ENCODE data around the gene IFNG. TPM values are rescaled to one million over a fixed set of nuclear protein-coding genes. Genes with fewer than 3 reads are reported as not detected.

IFNG gene
- polyA plus RNA-seq, 2 donors: not detected

DNA sequence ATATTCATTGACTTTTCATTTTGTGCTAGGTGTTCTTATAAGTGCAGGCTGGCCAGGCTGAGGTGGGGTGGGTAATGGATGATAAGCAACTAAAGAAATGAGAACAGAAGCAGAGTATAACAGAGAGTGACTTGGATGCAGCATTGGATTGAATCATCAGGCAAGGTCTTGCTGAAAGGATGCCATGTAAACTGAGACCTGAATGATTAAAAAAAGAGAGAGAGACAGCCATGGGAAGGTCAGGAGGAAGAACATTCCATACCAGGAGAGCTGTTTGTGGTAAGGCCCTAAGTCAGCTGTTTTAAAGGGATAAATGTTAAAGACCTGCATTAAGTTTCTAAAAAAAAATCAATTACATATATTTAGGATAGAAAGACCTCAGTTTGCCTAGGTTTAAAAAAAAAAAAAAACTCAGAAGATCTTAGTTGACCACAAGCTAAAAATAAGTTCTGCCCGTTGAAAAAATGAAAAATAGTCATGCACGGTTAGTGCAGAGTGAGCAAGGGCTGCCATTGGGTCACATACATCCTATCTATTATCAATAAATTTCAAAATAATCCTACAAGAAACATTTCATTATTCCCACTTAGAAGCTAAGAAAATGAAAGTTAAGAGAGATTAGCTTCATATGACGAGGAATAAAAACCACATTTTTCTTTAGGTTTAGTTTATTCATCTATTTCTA is 37.2 kb downstream of the IFNG start:
- no peaks in the 10 kb centered on the region for H3K4me1 ChIP-seq (ENCODE audit: control insufficient read depth in 2 of 2, insufficient read depth in 2 of 2, low read length in 1 of 2)
- H3K27ac ChIP-seq (ENCODE audit: low read depth in 2 of 2, low read length in 1 of 2): no peak overlapping the region
- no peaks in the 10 kb centered on the region for H3K36me3 ChIP-seq (ENCODE audit: control insufficient read depth in 2 of 2, insufficient read depth in 2 of 2, low read length in 1 of 2)
- H3K4me3 ChIP-seq (ENCODE audit: low read depth in 1 of 2, low read length in 2 of 2): no peak overlapping the region
- H3K9me3 ChIP-seq (ENCODE audit: control insufficient read depth in 2 of 2, insufficient read depth in 1 of 2, low read depth in 1 of 2, low read length in 1 of 2): no peaks in the 10 kb centered on the region
- no peaks in the 10 kb centered on the region for H3K27me3 ChIP-seq (ENCODE audit: control insufficient read depth in 1 of 2, insufficient read depth in 2 of 2, low read length in 2 of 2)
- 56 to 65% methylated on average over 3 of the region's 3 CpGs for WGBS, 2 donors

DNA sequence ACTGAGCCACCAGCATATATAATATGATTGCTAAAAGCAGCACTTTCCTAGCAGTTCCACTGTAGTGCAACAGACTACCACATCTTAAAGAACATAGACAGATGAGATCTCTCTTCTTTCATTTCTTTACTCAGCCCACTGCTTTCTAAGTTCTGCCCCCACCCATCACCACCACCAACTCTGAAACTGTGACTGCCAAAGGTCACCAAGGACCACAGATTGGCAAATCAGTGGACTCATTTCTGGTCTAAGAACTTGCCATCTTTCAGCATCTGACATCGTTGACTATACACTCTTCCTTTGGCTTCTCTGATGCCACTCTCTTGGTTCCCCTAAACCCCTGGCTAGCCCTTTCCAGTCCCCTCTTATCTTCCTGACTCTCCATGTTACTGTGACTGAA is 38.4 kb downstream of the IFNG start:
- no peaks in the 10 kb centered on the region for H3K9me3 ChIP-seq (ENCODE audit: control insufficient read depth in 2 of 2, insufficient read depth in 1 of 2, low read depth in 1 of 2, low read length in 1 of 2)
- H3K27ac ChIP-seq (ENCODE audit: low read depth in 2 of 2, low read length in 1 of 2): no peak overlapping the region
- no peaks in the 10 kb centered on the region for H3K36me3 ChIP-seq (ENCODE audit: control insufficient read depth in 2 of 2, insufficient read depth in 2 of 2, low read length in 1 of 2)
- WGBS, 2 donors: 68 to 86% methylated on average over 1 of the region's 1 CpG
- H3K4me1 ChIP-seq (ENCODE audit: control insufficient read depth in 2 of 2, insufficient read depth in 2 of 2, low read length in 1 of 2): no peaks in the 10 kb centered on the region
- no peaks in the 10 kb centered on the region for H3K27me3 ChIP-seq (ENCODE audit: control insufficient read depth in 1 of 2, insufficient read depth in 2 of 2, low read length in 2 of 2)
- no peak overlapping the region for H3K4me3 ChIP-seq (ENCODE audit: low read depth in 1 of 2, low read length in 2 of 2)

DNA sequence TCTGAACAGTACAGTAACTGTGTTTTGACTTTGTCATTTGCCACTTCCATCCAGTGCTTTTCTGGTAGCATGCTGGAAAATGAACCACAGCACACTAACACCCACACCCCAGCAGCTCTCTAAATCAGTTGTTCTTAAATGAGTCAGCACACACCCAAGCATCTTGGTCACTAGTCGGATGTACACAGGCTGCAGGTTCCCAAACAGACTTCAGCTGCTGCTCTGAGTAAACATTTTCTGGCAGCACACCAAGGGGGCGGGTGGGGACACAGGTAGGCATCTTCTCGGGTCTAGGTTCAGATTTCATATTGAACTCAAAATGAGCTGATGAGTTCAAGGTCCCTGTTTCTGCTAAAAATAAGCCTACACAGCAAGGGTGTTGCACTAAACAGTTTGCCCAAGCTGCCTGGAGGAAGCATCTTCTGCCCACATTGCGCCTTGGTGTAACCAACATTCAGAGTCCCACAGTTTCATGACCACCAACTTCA is 39.8 kb downstream of the IFNG start:
- no peak overlapping the region for H3K27ac ChIP-seq (ENCODE audit: low read depth in 2 of 2, low read length in 1 of 2)
- no peaks in the 10 kb centered on the region for H3K4me1 ChIP-seq (ENCODE audit: control insufficient read depth in 2 of 2, insufficient read depth in 2 of 2, low read length in 1 of 2)
- no peaks in the 10 kb centered on the region for H3K27me3 ChIP-seq (ENCODE audit: control insufficient read depth in 1 of 2, insufficient read depth in 2 of 2, low read length in 2 of 2)
- no peak overlapping the region for H3K4me3 ChIP-seq (ENCODE audit: low read depth in 1 of 2, low read length in 2 of 2)
- no peaks in the 10 kb centered on the region for H3K9me3 ChIP-seq (ENCODE audit: control insufficient read depth in 2 of 2, insufficient read depth in 1 of 2, low read depth in 1 of 2, low read length in 1 of 2)
- no peaks in the 10 kb centered on the region for H3K36me3 ChIP-seq (ENCODE audit: control insufficient read depth in 2 of 2, insufficient read depth in 2 of 2, low read length in 1 of 2)
- WGBS, 2 donors: 45 to 51% methylated on average over 4 of the region's 4 CpGs

GRCh38 chr12:68119250-68119649 is 40.3 kb downstream of the IFNG start:
- H3K4me1 ChIP-seq (ENCODE audit: control insufficient read depth in 2 of 2, insufficient read depth in 2 of 2, low read length in 1 of 2): no peaks in the 10 kb centered on the region
- 58 to 59% methylated on average over 1 of the region's 1 CpG for WGBS, 2 donors
- H3K9me3 ChIP-seq (ENCODE audit: control insufficient read depth in 2 of 2, insufficient read depth in 1 of 2, low read depth in 1 of 2, low read length in 1 of 2): no peaks in the 10 kb centered on the region
- H3K4me3 ChIP-seq (ENCODE audit: low read depth in 1 of 2, low read length in 2 of 2): no peak overlapping the region
- no peak overlapping the region for H3K27ac ChIP-seq (ENCODE audit: low read depth in 2 of 2, low read length in 1 of 2)
- H3K36me3 ChIP-seq (ENCODE audit: control insufficient read depth in 2 of 2, insufficient read depth in 2 of 2, low read length in 1 of 2): no peaks in the 10 kb centered on the region
- no peaks in the 10 kb centered on the region for H3K27me3 ChIP-seq (ENCODE audit: control insufficient read depth in 1 of 2, insufficient read depth in 2 of 2, low read length in 2 of 2)

GRCh38 chr12:68118096-68118755 is 41.3 kb downstream of the IFNG start:
- WGBS, 2 donors: 71 to 76% methylated on average over 7 of the region's 7 CpGs
- Histone ChIP-seq H3K27ac (ENCODE audit: low read depth in 2 of 2, low read length in 1 of 2) (no peak overlapping the region), H3K27me3 (ENCODE audit: control insufficient read depth in 1 of 2, insufficient read depth in 2 of 2, low read length in 2 of 2) (no peaks in the 10 kb centered on the region), H3K4me1 (ENCODE audit: control insufficient read depth in 2 of 2, insufficient read depth in 2 of 2, low read length in 1 of 2) (no peaks in the 10 kb centered on the region), H3K36me3 (ENCODE audit: control insufficient read depth in 2 of 2, insufficient read depth in 2 of 2, low read length in 1 of 2) (no peaks in the 10 kb centered on the region), H3K4me3 (ENCODE audit: low read depth in 1 of 2, low read length in 2 of 2) (no peak overlapping the region), H3K9me3 (ENCODE audit: control insufficient read depth in 2 of 2, insufficient read depth in 1 of 2, low read depth in 1 of 2, low read length in 1 of 2) (no peaks in the 10 kb centered on the region)

DNA sequence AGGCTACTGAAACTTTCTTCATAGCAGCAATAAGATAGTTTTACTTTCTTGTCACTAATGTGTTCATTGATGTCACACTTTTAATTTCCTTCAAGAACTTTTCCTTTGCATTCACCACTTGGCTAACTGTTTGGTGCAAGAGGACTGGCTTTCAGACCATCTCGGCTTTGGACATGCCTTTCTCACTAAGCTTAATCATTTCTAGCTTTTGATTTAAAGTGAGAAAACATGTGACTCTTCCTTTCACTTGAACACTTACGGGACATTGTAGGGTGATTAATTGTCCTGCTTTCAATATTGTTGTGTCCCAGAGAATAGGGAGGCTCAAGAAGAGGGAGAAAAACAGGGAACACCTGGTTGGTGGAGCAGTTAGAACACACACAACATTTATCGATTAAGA is 41.9 kb downstream of the IFNG start:
- Histone ChIP-seq H3K36me3 (ENCODE audit: control insufficient read depth in 2 of 2, insufficient read depth in 2 of 2, low read length in 1 of 2) (no peaks in the 10 kb centered on the region), H3K4me3 (ENCODE audit: low read depth in 1 of 2, low read length in 2 of 2) (no peak overlapping the region), H3K4me1 (ENCODE audit: control insufficient read depth in 2 of 2, insufficient read depth in 2 of 2, low read length in 1 of 2) (no peaks in the 10 kb centered on the region), H3K9me3 (ENCODE audit: control insufficient read depth in 2 of 2, insufficient read depth in 1 of 2, low read depth in 1 of 2, low read length in 1 of 2) (no peaks in the 10 kb centered on the region), H3K27ac (ENCODE audit: low read depth in 2 of 2, low read length in 1 of 2) (no peak overlapping the region), H3K27me3 (ENCODE audit: control insufficient read depth in 1 of 2, insufficient read depth in 2 of 2, low read length in 2 of 2) (no peaks in the 10 kb centered on the region)
- 40 to 54% methylated on average over 3 of the region's 3 CpGs for WGBS, 2 donors

DNA sequence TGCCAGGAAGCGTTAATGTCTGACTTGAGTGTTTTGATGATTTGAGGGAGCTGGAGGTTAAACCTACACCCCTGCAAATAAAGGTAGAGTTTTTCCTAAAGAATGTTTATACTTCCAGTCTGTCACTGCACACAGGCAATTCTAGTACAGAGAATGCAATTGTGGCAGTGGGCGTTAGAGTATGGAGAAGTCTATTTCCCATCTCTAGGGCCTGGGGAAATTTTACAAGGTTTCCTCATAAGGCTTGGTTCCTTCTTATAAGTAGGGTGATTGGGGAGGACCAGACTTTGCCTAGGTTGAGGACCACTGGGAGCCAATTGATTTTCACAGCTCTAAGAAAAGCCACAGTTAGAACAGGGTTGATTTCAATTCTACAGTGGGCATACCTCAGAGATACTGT is 44.3 kb downstream of the IFNG start:
- H3K4me1 ChIP-seq (ENCODE audit: control insufficient read depth in 2 of 2, insufficient read depth in 2 of 2, low read length in 1 of 2): no peaks in the 10 kb centered on the region
- 82 to 87% methylated on average over 2 of the region's 2 CpGs for WGBS, 2 donors
- no peaks in the 10 kb centered on the region for H3K9me3 ChIP-seq (ENCODE audit: control insufficient read depth in 2 of 2, insufficient read depth in 1 of 2, low read depth in 1 of 2, low read length in 1 of 2)
- no peaks in the 10 kb centered on the region for H3K27me3 ChIP-seq (ENCODE audit: control insufficient read depth in 1 of 2, insufficient read depth in 2 of 2, low read length in 2 of 2)
- no peak overlapping the region for H3K27ac ChIP-seq (ENCODE audit: low read depth in 2 of 2, low read length in 1 of 2)
- H3K36me3 ChIP-seq (ENCODE audit: control insufficient read depth in 2 of 2, insufficient read depth in 2 of 2, low read length in 1 of 2): no peaks in the 10 kb centered on the region
- no peak overlapping the region for H3K4me3 ChIP-seq (ENCODE audit: low read depth in 1 of 2, low read length in 2 of 2)

- no peaks in the 10 kb centered on the region for H3K4me1 ChIP-seq (ENCODE audit: control insufficient read depth in 2 of 2, insufficient read depth in 2 of 2, low read length in 1 of 2)
- no peak overlapping the region for H3K4me3 ChIP-seq (ENCODE audit: low read depth in 1 of 2, low read length in 2 of 2)
- H3K9me3 ChIP-seq (ENCODE audit: control insufficient read depth in 2 of 2, insufficient read depth in 1 of 2, low read depth in 1 of 2, low read length in 1 of 2): no peaks in the 10 kb centered on the region
- WGBS, 2 donors: 69 to 73% methylated on average over 6 of the region's 6 CpGs
- no peaks in the 10 kb centered on the region for H3K36me3 ChIP-seq (ENCODE audit: control insufficient read depth in 2 of 2, insufficient read depth in 2 of 2, low read length in 1 of 2)
- H3K27ac ChIP-seq (ENCODE audit: low read depth in 2 of 2, low read length in 1 of 2): no peak overlapping the region
- H3K27me3 ChIP-seq (ENCODE audit: control insufficient read depth in 1 of 2, insufficient read depth in 2 of 2, low read length in 2 of 2): no peaks in the 10 kb centered on the region
Measured at GRCh38 chr12:68114606-68115005, 44.9 kb downstream of the IFNG start.

DNA sequence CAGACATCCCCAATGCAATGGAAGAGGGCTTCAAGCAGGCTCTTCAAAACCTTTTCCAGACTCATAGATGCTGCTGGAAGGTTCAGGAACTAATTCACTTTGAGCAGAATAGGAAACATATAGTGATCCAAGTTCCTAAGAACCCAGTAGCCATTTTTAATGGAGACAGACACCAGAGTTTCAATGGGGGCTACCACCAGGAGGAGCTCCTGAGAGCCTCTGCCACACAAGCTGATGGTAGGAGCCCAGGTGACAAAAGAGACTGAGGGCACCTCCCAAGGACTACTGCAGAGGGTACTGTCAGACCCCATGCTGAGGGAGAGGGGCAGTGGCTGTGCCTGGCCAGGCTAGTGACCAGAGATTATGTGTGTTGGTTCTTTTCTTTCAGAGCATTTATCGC is 45.9 kb downstream of the IFNG start:
- Histone ChIP-seq H3K27ac (ENCODE audit: low read depth in 2 of 2, low read length in 1 of 2) (no peak overlapping the region), H3K4me3 (ENCODE audit: low read depth in 1 of 2, low read length in 2 of 2) (no peak overlapping the region), H3K4me1 (ENCODE audit: control insufficient read depth in 2 of 2, insufficient read depth in 2 of 2, low read length in 1 of 2) (peaks cover 0 to 2% of the 10 kb centered on the region in 2 donors), H3K36me3 (ENCODE audit: control insufficient read depth in 2 of 2, insufficient read depth in 2 of 2, low read length in 1 of 2) (no peaks in the 10 kb centered on the region), H3K27me3 (ENCODE audit: control insufficient read depth in 1 of 2, insufficient read depth in 2 of 2, low read length in 2 of 2) (no peaks in the 10 kb centered on the region), H3K9me3 (ENCODE audit: control insufficient read depth in 2 of 2, insufficient read depth in 1 of 2, low read depth in 1 of 2, low read length in 1 of 2) (no peaks in the 10 kb centered on the region)
- WGBS, 2 donors: 13 to 68% methylated on average over 1 of the region's 1 CpG

- peaks cover 0 to 2% of the 10 kb centered on the region in 2 donors for H3K4me1 ChIP-seq (ENCODE audit: control insufficient read depth in 2 of 2, insufficient read depth in 2 of 2, low read length in 1 of 2)
- no peak overlapping the region for H3K27ac ChIP-seq (ENCODE audit: low read depth in 2 of 2, low read length in 1 of 2)
- H3K9me3 ChIP-seq (ENCODE audit: control insufficient read depth in 2 of 2, insufficient read depth in 1 of 2, low read depth in 1 of 2, low read length in 1 of 2): no peaks in the 10 kb centered on the region
- H3K27me3 ChIP-seq (ENCODE audit: control insufficient read depth in 1 of 2, insufficient read depth in 2 of 2, low read length in 2 of 2): no peaks in the 10 kb centered on the region
- no peak overlapping the region for H3K4me3 ChIP-seq (ENCODE audit: low read depth in 1 of 2, low read length in 2 of 2)
- H3K36me3 ChIP-seq (ENCODE audit: control insufficient read depth in 2 of 2, insufficient read depth in 2 of 2, low read length in 1 of 2): no peaks in the 10 kb centered on the region
Measured at GRCh38 chr12:68111995-68112394, 47.5 kb downstream of the IFNG start.
